ENCODE data around the gene RNF114. TPM values are rescaled to one million over a fixed set of nuclear protein-coding genes. Genes with fewer than 3 reads are reported as not detected.

The RNF114 gene
- total RNA-seq, 1 donor from 2014 or later = 62.7 TPM

- Histone ChIP-seq H3K4me1 (ENCODE audit: insufficient read depth, low read length) (peaks cover 29% of the 10 kb centered on the region), H3K79me2 (ENCODE audit: insufficient read depth, low read length) (peaks cover 67% of the 10 kb centered on the region), H3K4me3 (ENCODE audit: insufficient read depth, low read depth, low read length) (no peak overlapping the region), H3K4me2 (ENCODE audit: low read length) (peak overlapping the region; percentile 97), H3K9me3 (ENCODE audit: insufficient read depth, low read depth, low read length) (no peaks in the 10 kb centered on the region), H3K27ac (ENCODE audit: low read depth, low read length) (no peak overlapping the region), H3K9ac (ENCODE audit: low read length) (peak overlapping the region; percentile 100), H2AFZ (ENCODE audit: low read depth, low read length) (no peak overlapping the region), H4K20me1 (ENCODE audit: insufficient read depth, low read length) (peaks cover 57% of the 10 kb centered on the region), H3K27me3 (ENCODE audit: insufficient read depth, low read length) (no peaks in the 10 kb centered on the region), H3K36me3 (ENCODE audit: insufficient read depth, low read length) (no peaks in the 10 kb centered on the region)
- Mint-ChIP-seq H3K36me3 (ENCODE audit: low read depth, unreplicated experiment) (peaks cover 2% of the 10 kb centered on the region), H3K27me3 (ENCODE audit: low read depth, unreplicated experiment) (no peaks in the 10 kb centered on the region), H3K9me3 (ENCODE audit: unreplicated experiment) (no peaks in the 10 kb centered on the region), H3K27ac (ENCODE audit: unreplicated experiment) (peak overlapping the region; percentile 91), H3K4me3 (ENCODE audit: unreplicated experiment) (peak overlapping the region; percentile 92), H3K4me1 (ENCODE audit: low read depth, unreplicated experiment) (peaks cover 16% of the 10 kb centered on the region)
- FAIRE-seq = no peak
- TF ChIP-seq EZH2 (IDR thresholded peaks at IDR 0.05; ENCODE audit: insufficient read depth, low read length) (no peak), CTCF (IDR thresholded peaks at IDR 0.05; ENCODE audit: insufficient read depth, low read depth, low read length) (no peak)
- peak; percentile 16 for DNase-seq (ENCODE audit: low read depth)
Observed at GRCh38 chr20:49913399-49914047, 22.7 kb upstream of the RNF114 start.

- Histone ChIP-seq H3K4me2 (ENCODE audit: low read length) (peak overlapping the region; percentile 97), H4K20me1 (ENCODE audit: insufficient read depth, low read length) (peaks cover 50% of the 10 kb centered on the region), H3K9me3 (ENCODE audit: insufficient read depth, low read depth, low read length) (no peaks in the 10 kb centered on the region), H3K4me3 (ENCODE audit: insufficient read depth, low read depth, low read length) (peak overlapping the region; percentile 97), H3K36me3 (ENCODE audit: insufficient read depth, low read length) (no peaks in the 10 kb centered on the region), H3K9ac (ENCODE audit: low read length) (peak overlapping the region; percentile 100), H3K27ac (ENCODE audit: low read depth, low read length) (peak overlapping the region; percentile 100), H3K4me1 (ENCODE audit: insufficient read depth, low read length) (peaks cover 29% of the 10 kb centered on the region), H3K79me2 (ENCODE audit: insufficient read depth, low read length) (peaks cover 59% of the 10 kb centered on the region), H3K27me3 (ENCODE audit: insufficient read depth, low read length) (no peaks in the 10 kb centered on the region), H2AFZ (ENCODE audit: low read depth, low read length) (peak overlapping the region; percentile 37)
- no peak for DNase-seq (ENCODE audit: low read depth)
- Mint-ChIP-seq H3K27me3 (ENCODE audit: low read depth, unreplicated experiment) (no peaks in the 10 kb centered on the region), H3K27ac (ENCODE audit: unreplicated experiment) (peak overlapping the region; percentile 91), H3K4me1 (ENCODE audit: low read depth, unreplicated experiment) (peaks cover 16% of the 10 kb centered on the region), H3K36me3 (ENCODE audit: low read depth, unreplicated experiment) (peaks cover 2% of the 10 kb centered on the region), H3K4me3 (ENCODE audit: unreplicated experiment) (peak overlapping the region; percentile 92), H3K9me3 (ENCODE audit: unreplicated experiment) (no peaks in the 10 kb centered on the region)
- no peak for TF ChIP-seq EZH2 (IDR thresholded peaks at IDR 0.05; ENCODE audit: insufficient read depth, low read length)
- no peak for TF ChIP-seq CTCF (IDR thresholded peaks at IDR 0.05; ENCODE audit: insufficient read depth, low read depth, low read length)
- FAIRE-seq = no peak
Observed at GRCh38 chr20:49914310-49915117, 21.7 kb upstream of the RNF114 start.

- H3K36me3 ChIP-seq (ENCODE audit: insufficient read depth, low read length) = no peaks in the 10 kb centered on the region
- H3K9me3 ChIP-seq (ENCODE audit: insufficient read depth, low read depth, low read length) = no peaks in the 10 kb centered on the region
- TF ChIP-seq EZH2 (IDR thresholded peaks at IDR 0.05; ENCODE audit: insufficient read depth, low read length) (no peak), CTCF (IDR thresholded peaks at IDR 0.05; ENCODE audit: insufficient read depth, low read depth, low read length) (no peak)
- Mint-ChIP-seq H3K36me3 (ENCODE audit: low read depth, unreplicated experiment) (peaks cover 2% of the 10 kb centered on the region), H3K4me3 (ENCODE audit: unreplicated experiment) (peak overlapping the region; percentile 95), H3K9me3 (ENCODE audit: unreplicated experiment) (no peaks in the 10 kb centered on the region), H3K4me1 (ENCODE audit: low read depth, unreplicated experiment) (peaks cover 16% of the 10 kb centered on the region), H3K27me3 (ENCODE audit: low read depth, unreplicated experiment) (no peaks in the 10 kb centered on the region), H3K27ac (ENCODE audit: unreplicated experiment) (peak overlapping the region; percentile 91)
- H3K4me3 ChIP-seq (ENCODE audit: insufficient read depth, low read depth, low read length) = peak overlapping the region; percentile 97
- FAIRE-seq (no peak), DNase-seq (ENCODE audit: low read depth) (no peak)
- H4K20me1 ChIP-seq (ENCODE audit: insufficient read depth, low read length) = peaks cover 45% of the 10 kb centered on the region
- peak overlapping the region; percentile 97 for H3K4me2 ChIP-seq (ENCODE audit: low read length)
- peaks cover 29% of the 10 kb centered on the region for H3K4me1 ChIP-seq (ENCODE audit: insufficient read depth, low read length)
- peak overlapping the region; percentile 100 for H3K9ac ChIP-seq (ENCODE audit: low read length)
- peak overlapping the region; percentile 100 for H2AFZ ChIP-seq (ENCODE audit: low read depth, low read length)
- peaks cover 54% of the 10 kb centered on the region for H3K79me2 ChIP-seq (ENCODE audit: insufficient read depth, low read length)
- H3K27me3 ChIP-seq (ENCODE audit: insufficient read depth, low read length) = no peaks in the 10 kb centered on the region
- peak overlapping the region; percentile 100 for H3K27ac ChIP-seq (ENCODE audit: low read depth, low read length)
Observed at GRCh38 chr20:49915118-49915379, 21.1 kb upstream of the RNF114 start.
